PFSK-1 (cell line): Measurements from ENCODE around the gene LCMT1.

ENCODE experiments used
- POLR2AphosphoS5 ChIP-seq: IDR thresholded peaks from 2 replicates; pipeline ENCODE4 v1.6.1; 2012; ENCODE audit warnings: low read depth, mild to moderate bottlenecking, control low read depth, low read length, moderate library complexity
- TAF1 ChIP-seq: IDR thresholded peaks from 2 replicates; pipeline ENCODE4 v1.6.1; 2012; ENCODE audit warnings: low read length, control low read depth, borderline replicate concordance; ENCODE audit not compliant: insufficient read depth

- no peak for TF ChIP-seq POLR2AphosphoS5
- no peak for TF ChIP-seq TAF1
Measured at GRCh38 chr16:25111403-25112166, at the start of gene LCMT1.
